SH-SY5Y (cell line): ENCODE measurements around the gene RIMKLA.

Experiments used
- GATA2 ChIP-seq: IDR thresholded peaks from 2 replicates; pipeline ENCODE4 v1.6.1; 2011; ENCODE audit warnings: mild to moderate bottlenecking, low read depth, low read length
- GATA3 ChIP-seq: IDR thresholded peaks from 2 replicates; pipeline ENCODE4 v1.6.1; 2011; ENCODE audit warnings: low read depth, mild to moderate bottlenecking, low read length, moderate library complexity

RIMKLA gene

GRCh38 chr1:42380586-42381279, at the start of gene RIMKLA:
TSS of gene RIMKLA (plus strand) at chr1:42380792. CDS start at chr1:42380935, 143 bp downstream.
- TF ChIP-seq GATA3, result no peak
- TF ChIP-seq GATA2, result no peak

- TF ChIP-seq GATA2 (no peak), GATA3 (no peak)
These were observed 47.7 kb upstream of the RIMKLA start for GRCh38 chr1:42332877-42333276.

- no peak for TF ChIP-seq GATA2
- TF ChIP-seq GATA3, result no peak
These were observed 46.8 kb upstream of the RIMKLA start for GRCh38 chr1:42333662-42334239.

- TF ChIP-seq GATA2 (no peak), GATA3 (no peak)
These were observed 46.1 kb upstream of the RIMKLA start for GRCh38 chr1:42334240-42335049.

GRCh38 chr1:42335050-42335808, 45.4 kb upstream of the RIMKLA start, which contains the start of gene FOXJ3:
TSS of gene FOXJ3 (minus strand) at chr1:42335235. CDS start at chr1:42311093, 24,142 bp downstream.
- TF ChIP-seq GATA2, result no peak
- no peak for TF ChIP-seq GATA3

- TF ChIP-seq GATA3, result no peak
- TF ChIP-seq GATA2, result no peak
These were observed 44.6 kb upstream of the RIMKLA start for GRCh38 chr1:42335809-42336518.

- TF ChIP-seq GATA3 (no peak), GATA2 (no peak)
These were observed 43.6 kb upstream of the RIMKLA start for GRCh38 chr1:42336978-42337377.

GRCh38 chr1:42340093-42340492, 40.5 kb upstream of the RIMKLA start:
- TF ChIP-seq GATA2, result no peak
- no peak for TF ChIP-seq GATA3

GRCh38 chr1:42340901-42341300, 39.7 kb upstream of the RIMKLA start:
- TF ChIP-seq GATA2, result no peak

GRCh38 chr1:42343049-42343448, 37.5 kb upstream of the RIMKLA start:
- no peak for TF ChIP-seq GATA3

- TF ChIP-seq GATA2 (no peak), GATA3 (no peak)
These were observed 32.1 kb upstream of the RIMKLA start for GRCh38 chr1:42348498-42348897.

GRCh38 chr1:42350086-42350485, 30.5 kb upstream of the RIMKLA start:
- TF ChIP-seq GATA3 (no peak), GATA2 (no peak)

GRCh38 chr1:42358791-42359190, 21.8 kb upstream of the RIMKLA start:
- no peak for TF ChIP-seq GATA2
- TF ChIP-seq GATA3, result no peak

- TF ChIP-seq GATA3 (no peak), GATA2 (no peak)
These were observed 21.1 kb upstream of the RIMKLA start for GRCh38 chr1:42359466-42359865.
